CD4-positive, alpha-beta T cell treated with Interleukin-21 for 1 hour (primary cell): ENCODE results near the gene ELFN2.

ENCODE experiments used
- DNase-seq: peaks from one replicate; pipeline ENCODE4 v3.0.0-alpha.2; 2020

Gene ELFN2

DNA sequence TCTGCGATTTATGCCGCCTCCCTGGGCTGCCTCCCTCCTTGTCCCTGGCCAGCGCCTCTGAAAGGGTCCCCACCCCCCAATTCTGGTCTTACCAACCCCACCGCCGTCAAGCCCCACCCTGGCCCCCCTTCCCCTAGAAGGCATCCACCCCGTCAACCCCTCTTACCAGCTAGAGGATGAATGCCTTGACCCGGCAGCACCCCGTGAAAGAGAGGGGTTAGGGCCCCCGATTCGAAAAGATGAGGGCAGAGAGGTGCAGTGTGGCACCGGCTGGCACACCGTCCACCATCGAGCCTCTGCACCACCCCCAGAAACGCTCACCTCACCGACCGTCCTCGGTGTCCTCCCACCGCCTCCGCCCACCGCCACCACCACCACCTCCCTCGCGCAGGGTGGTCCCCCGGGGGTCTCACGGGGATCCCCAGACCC lies 559 bp downstream of the ELFN2 start:
- DNase-seq: no peak

GRCh38 chr22:37425800-37426705 lies 1.2 kb downstream of the ELFN2 start:
- no peak for DNase-seq

GRCh38 chr22:37425369-37425768 lies 1.9 kb downstream of the ELFN2 start:
- DNase-seq: no peak

DNA sequence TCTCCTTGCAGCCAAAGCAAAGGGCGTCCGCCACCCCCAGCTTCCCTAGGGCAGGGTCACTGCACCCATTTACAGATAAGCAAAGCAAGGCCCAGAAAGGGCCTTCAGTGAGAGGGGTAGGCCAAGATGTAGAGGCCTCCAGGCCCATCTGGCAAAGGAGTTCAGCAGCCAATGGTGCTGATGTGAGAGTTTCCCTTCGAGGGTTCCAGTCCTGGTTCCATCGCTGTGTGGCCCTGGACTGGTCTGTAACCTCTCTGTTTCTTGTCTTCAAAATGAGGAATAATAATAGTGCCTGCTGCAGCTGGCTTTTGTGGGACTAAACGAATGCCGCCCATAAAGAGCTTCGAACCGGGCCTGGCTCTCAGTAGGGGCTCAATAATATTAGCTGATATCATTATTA lies 4.0 kb downstream of the ELFN2 start:
- DNase-seq: no peak

GRCh38 chr22:37421468-37421877 lies 5.8 kb downstream of the ELFN2 start:
- no peak for DNase-seq

DNA sequence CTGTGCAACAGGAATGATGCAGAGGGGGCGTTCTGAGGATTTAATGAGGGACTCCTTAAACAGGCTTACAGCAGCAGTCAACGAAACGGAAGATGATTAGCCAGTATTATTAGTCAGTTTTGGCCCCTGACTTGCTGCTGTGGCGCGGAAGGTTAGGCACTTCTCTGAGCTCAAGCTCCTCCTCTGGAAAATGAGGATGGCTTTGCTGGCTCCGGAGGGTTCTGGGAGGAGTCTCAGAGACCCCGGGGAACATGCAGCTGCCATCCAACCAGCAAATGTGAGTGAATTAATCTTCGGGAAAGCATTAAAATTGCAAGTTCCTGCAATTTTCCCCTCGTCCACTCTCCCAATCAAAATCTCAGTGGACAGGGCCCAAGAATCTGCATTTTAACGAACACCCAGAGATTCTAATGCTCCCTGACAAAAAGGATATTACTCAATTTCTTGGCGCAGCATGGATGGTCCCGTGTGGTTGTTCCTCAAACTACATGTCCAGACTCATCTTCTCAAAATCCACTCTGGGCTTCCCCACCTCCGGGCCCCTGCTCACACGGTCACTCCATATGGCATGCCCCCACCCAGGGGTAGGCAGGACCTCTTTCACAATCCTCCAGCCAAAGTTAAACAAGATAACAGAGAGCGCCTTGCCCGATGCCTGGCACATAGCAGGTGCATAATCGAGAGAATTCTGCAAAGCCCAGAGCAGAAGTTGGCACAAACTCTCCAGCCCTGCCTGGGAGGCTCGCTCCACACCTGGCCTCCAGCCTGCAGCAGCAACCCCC lies 6.4 kb downstream of the ELFN2 start:
- DNase-seq: no peak

GRCh38 chr22:37419969-37420685 lies 7.2 kb downstream of the ELFN2 start:
- peak; percentile 19 for DNase-seq

DNA sequence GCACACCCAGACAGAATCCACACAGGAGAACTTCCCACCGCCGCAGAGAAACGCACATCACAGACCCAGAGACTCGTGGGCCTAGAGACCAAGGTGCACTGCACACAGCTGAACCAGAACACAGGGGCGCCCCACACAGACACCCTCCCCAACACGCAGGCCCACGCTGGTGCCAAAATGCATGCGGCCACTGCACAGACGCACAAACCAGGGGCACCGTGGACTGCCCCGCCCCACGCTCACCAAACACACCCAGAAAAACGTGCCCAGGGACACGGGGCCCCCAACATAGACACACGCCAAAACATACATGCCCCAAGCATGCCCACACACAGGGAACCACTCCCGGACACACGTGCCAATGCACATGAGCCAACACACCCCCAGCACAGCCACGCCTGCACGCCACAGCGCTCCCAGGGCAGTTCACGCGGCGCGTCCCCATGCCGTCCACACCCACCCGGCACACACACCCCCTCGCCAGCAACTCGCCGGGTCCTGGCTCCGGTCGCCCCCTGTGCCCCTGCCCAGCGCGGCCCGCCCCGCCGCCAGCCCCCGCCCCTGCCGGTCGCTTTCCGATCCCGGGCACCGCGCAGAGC lies 7.8 kb downstream of the ELFN2 start:
- no peak for DNase-seq

GRCh38 chr22:37418627-37419369 lies 8.5 kb downstream of the ELFN2 start:
- no peak for DNase-seq

- DNase-seq: no peak
Measured at GRCh38 chr22:37417677-37418348, 9.5 kb downstream of the ELFN2 start.

GRCh38 chr22:37417264-37417663 lies 10.0 kb downstream of the ELFN2 start:
- DNase-seq: no peak

- peak; percentile 38 for DNase-seq
Measured at GRCh38 chr22:37416827-37417226, 10.5 kb downstream of the ELFN2 start.

DNA sequence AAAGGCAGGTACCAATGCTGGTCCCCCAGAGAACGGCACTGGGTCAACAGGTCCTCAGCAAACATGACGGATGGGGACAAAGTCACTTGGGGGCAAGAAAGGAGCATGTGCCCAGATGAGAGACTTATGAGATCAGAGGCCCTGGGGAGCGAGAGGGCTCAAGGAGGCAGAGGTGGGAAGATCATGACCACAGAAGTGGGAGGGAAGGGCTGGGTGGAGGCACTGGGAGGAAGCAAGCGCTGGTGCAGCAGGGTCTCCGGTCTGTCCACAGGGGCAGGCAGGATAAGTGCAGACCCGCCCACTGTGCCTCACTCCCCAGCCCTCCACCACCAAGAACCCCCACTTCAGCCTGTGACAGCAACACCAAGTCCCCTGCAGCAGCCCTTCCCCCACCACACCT lies 10.9 kb downstream of the ELFN2 start:
- no peak for DNase-seq

DNA sequence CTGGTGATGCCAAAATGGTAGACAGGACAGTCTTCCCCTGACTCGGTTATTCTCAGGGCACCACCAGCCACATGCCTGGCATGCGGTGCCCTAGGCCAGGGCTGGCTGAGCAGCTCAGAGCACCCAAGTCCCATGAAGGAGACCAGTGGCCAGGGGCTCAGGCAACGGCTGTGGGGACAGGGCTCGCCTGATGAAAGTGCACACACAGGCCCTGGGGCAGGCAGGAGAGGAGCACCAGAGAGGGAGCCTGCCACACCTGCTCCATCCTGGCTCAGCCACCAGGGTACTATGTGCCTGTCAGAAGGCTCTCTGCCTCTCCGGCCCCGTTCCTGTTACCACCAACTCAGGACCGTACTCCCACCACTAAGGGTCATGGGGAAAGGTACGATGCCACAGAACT lies 12.1 kb downstream of the ELFN2 start:
- DNase-seq: no peak

GRCh38 chr22:37414288-37414687 lies 13.0 kb downstream of the ELFN2 start:
- no peak for DNase-seq

GRCh38 chr22:37413546-37413945 lies 13.7 kb downstream of the ELFN2 start:
- no peak for DNase-seq

GRCh38 chr22:37412495-37413250 lies 14.6 kb downstream of the ELFN2 start:
- no peak for DNase-seq

GRCh38 chr22:37411655-37412054 lies 15.6 kb downstream of the ELFN2 start:
- no peak for DNase-seq

GRCh38 chr22:37410174-37411055 lies 16.9 kb downstream of the ELFN2 start:
- no peak for DNase-seq
